ENCODE results near the gene ARHGAP27. TPM values are rescaled to one million over a fixed set of nuclear protein-coding genes. Genes with fewer than 3 reads are reported as not detected.

ARHGAP27 gene
- total and polyA plus RNA-seq, 2 of the 13 experiments (the other 11 are each of a cell fraction or from before 2014, with no cell fraction given), result 15.5 to 18.9 TPM

DNA sequence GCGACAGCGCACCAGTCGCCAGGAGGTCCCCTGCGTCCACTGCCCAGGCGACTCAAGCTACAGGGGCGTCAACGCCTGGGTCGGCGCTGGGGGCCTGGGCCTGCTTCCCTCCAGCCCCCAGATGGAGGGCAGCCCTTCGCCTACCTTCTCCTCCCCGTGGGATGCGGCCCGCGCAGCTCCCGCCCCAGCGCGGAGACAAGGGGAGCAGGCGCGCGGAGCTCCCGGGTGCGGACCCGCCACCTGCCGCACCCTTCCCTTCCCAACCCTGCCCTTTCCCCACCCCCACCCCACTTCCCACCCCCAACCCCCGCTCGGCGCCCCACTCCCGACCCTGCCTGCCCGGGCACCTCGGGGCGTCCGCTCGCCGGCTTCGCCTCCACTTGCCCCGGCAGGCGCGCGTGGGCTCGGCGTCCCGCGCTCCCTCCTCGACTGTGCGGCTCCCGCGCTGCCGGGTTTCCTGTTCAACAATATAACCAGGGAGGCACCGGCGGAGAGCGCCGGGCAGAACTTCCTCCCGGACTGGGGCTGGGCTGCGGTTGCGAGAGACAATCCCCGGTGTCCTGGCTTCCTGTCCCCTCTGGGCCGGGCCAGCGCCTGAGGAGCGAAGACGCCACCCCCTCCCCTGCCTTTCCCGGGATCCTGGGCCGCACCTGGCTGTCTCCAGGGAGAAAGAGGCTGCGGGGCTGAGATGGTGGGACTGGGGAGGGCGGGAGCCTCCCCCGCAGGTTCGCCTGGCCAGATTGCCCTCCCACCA lies at the start of gene ARHGAP27 (continued):
- TF ChIP-seq ZNF781 (CRISPR knock-in tag; IDR thresholded peaks at IDR 0.05; ENCODE audit: borderline replicate concordance, not compliant biosample characterization) (no peak), NCOR1 (IDR thresholded peaks at IDR 0.05; ENCODE audit: borderline replicate concordance, low read length) (no peak), KDM2A (CRISPR knock-in tag; IDR thresholded peaks at IDR 0.05; ENCODE audit: borderline replicate concordance, low read depth) (peak; percentile 41; the same call in 1 of the 2 replicates), RBM22 (optimal IDR thresholded peaks at IDR 0.05; ENCODE audit: low read length) (no peak), RFX5 (IDR thresholded peaks at IDR 0.05; ENCODE audit: low read depth, low read length) (no peak), TBX3 (IDR thresholded peaks at IDR 0.05; ENCODE audit: borderline replicate concordance) (no peak), ZFP90 (CRISPR knock-in tag; IDR thresholded peaks at IDR 0.05; ENCODE audit: borderline replicate concordance) (0 out of 2 replicates have a peak, but pooled peaks have one; percentile 33), ZNF577 (CRISPR knock-in tag; IDR thresholded peaks at IDR 0.05; ENCODE audit: borderline replicate concordance, low read depth) (no peak)
- TF ChIP-seq, protein P1, sequence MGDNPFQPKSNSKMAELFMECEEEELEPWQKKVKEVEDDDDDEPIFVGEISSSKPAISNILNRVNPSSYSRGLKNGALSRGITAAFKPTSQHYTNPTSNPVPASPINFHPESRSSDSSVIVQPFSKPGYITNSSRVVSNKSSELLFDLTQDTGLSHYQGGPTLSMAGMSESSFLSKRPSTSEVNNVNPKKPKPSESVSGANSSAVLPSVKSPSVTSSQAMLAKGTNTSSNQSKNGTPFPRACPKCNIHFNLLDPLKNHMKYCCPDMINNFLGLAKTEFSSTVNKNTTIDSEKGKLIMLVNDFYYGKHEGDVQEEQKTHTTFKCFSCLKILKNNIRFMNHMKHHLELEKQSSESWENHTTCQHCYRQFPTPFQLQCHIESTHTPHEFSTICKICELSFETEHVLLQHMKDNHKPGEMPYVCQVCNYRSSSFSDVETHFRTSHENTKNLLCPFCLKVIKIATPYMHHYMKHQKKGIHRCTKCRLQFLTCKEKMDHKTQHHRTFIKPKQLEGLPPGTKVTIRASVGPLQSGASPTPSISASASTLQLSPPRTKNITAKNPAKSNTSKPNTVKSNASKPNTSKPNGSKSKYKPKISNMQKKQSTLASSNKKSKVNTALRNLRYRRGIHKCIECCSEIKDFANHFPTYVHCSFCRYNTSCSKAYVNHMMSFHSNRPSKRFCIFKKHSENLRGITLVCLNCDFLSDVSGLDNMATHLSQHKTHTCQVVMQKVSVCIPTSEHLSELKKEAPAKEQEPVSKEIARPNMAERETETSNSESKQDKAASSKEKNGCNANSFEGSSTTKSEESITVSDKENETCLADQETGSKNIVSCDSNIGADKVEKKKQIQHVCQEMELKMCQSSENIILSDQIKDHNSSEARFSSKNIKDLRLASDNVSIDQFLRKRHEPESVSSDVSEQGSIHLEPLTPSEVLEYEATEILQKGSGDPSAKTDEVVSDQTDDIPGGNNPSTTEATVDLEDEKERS (CRISPR knock-in tag; IDR thresholded peaks at IDR 0.05), result no peak
- TF ChIP-seq, protein P2, sequence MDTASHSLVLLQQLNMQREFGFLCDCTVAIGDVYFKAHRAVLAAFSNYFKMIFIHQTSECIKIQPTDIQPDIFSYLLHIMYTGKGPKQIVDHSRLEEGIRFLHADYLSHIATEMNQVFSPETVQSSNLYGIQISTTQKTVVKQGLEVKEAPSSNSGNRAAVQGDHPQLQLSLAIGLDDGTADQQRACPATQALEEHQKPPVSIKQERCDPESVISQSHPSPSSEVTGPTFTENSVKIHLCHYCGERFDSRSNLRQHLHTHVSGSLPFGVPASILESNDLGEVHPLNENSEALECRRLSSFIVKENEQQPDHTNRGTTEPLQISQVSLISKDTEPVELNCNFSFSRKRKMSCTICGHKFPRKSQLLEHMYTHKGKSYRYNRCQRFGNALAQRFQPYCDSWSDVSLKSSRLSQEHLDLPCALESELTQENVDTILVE (CRISPR knock-in tag; IDR thresholded peaks at IDR 0.05), result no peak
- TF ChIP-seq, protein P3, sequence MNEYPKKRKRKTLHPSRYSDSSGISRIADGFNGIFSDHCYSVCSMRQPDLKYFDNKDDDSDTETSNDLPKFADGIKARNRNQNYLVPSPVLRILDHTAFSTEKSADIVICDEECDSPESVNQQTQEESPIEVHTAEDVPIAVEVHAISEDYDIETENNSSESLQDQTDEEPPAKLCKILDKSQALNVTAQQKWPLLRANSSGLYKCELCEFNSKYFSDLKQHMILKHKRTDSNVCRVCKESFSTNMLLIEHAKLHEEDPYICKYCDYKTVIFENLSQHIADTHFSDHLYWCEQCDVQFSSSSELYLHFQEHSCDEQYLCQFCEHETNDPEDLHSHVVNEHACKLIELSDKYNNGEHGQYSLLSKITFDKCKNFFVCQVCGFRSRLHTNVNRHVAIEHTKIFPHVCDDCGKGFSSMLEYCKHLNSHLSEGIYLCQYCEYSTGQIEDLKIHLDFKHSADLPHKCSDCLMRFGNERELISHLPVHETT (CRISPR knock-in tag; conservative IDR thresholded peaks at IDR 0.05), result no peak
- TF ChIP-seq, protein P4, sequence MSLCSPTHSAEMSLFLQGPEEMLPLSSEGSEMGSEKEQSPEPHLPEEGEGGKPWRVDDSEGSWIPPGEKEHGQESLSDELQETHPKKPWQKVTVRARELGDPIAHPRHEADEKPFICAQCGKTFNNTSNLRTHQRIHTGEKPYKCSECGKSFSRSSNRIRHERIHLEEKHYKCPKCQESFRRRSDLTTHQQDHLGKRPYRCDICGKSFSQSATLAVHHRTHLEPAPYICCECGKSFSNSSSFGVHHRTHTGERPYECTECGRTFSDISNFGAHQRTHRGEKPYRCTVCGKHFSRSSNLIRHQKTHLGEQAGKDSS (CRISPR knock-in tag; IDR thresholded peaks at IDR 0.05; ENCODE audit: borderline replicate concordance, low read depth), result no peak
- TF ChIP-seq, protein P5, sequence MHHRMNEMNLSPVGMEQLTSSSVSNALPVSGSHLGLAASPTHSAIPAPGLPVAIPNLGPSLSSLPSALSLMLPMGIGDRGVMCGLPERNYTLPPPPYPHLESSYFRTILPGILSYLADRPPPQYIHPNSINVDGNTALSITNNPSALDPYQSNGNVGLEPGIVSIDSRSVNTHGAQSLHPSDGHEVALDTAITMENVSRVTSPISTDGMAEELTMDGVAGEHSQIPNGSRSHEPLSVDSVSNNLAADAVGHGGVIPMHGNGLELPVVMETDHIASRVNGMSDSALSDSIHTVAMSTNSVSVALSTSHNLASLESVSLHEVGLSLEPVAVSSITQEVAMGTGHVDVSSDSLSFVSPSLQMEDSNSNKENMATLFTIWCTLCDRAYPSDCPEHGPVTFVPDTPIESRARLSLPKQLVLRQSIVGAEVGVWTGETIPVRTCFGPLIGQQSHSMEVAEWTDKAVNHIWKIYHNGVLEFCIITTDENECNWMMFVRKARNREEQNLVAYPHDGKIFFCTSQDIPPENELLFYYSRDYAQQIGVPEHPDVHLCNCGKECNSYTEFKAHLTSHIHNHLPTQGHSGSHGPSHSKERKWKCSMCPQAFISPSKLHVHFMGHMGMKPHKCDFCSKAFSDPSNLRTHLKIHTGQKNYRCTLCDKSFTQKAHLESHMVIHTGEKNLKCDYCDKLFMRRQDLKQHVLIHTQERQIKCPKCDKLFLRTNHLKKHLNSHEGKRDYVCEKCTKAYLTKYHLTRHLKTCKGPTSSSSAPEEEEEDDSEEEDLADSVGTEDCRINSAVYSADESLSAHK (CRISPR knock-in tag; IDR thresholded peaks at IDR 0.05; ENCODE audit: borderline replicate concordance), result no peak
- TF ChIP-seq, protein P6, sequence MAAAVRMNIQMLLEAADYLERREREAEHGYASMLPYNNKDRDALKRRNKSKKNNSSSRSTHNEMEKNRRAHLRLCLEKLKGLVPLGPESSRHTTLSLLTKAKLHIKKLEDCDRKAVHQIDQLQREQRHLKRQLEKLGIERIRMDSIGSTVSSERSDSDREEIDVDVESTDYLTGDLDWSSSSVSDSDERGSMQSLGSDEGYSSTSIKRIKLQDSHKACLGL (CRISPR knock-in tag; IDR thresholded peaks at IDR 0.05), result peak; percentile 68
- TF ChIP-seq, protein P7, sequence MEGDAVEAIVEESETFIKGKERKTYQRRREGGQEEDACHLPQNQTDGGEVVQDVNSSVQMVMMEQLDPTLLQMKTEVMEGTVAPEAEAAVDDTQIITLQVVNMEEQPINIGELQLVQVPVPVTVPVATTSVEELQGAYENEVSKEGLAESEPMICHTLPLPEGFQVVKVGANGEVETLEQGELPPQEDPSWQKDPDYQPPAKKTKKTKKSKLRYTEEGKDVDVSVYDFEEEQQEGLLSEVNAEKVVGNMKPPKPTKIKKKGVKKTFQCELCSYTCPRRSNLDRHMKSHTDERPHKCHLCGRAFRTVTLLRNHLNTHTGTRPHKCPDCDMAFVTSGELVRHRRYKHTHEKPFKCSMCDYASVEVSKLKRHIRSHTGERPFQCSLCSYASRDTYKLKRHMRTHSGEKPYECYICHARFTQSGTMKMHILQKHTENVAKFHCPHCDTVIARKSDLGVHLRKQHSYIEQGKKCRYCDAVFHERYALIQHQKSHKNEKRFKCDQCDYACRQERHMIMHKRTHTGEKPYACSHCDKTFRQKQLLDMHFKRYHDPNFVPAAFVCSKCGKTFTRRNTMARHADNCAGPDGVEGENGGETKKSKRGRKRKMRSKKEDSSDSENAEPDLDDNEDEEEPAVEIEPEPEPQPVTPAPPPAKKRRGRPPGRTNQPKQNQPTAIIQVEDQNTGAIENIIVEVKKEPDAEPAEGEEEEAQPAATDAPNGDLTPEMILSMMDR (CRISPR knock-in tag; IDR thresholded peaks at IDR 0.05), result peak; percentile 13; the same call in 1 of the 2 replicates

Measured in HepG2 (cell line).